Activated CD8-positive, alpha-beta memory T cell treated with anti-CD3 and anti-CD28 coated beads for 48 hours (primary cell): ENCODE data around the gene PREB.
"Not testable (repeated sequence)": the region's sequence is repeated elsewhere in the genome, so short reads cannot be mapped to it uniquely, and the experiment has no call there.

Experiments used
- DNase-seq, 3 experiments: peaks; one replicate each; pipeline ENCODE4 v3.0.0-alpha.2; 2020; ENCODE audit warnings: low read depth in 2 of 3, low spot score in 2 of 3

PREB gene

GRCh38 chr2:27133905-27134780 is at the start of gene PREB:
PREB (minus strand) TSS chr2:27134636; CDS start chr2:27134421, 215 bp downstream.
- DNase-seq, result peak; percentile 96 to 99 (median 98)

- no peak for DNase-seq
These were observed 49.7 kb upstream of the PREB start for GRCh38 chr2:27184115-27184514.

- DNase-seq, result no peak
These were observed 47.9 kb upstream of the PREB start for GRCh38 chr2:27182346-27182745.

GRCh38 chr2:27179344-27180000 is 45.0 kb upstream of the PREB start:
- DNase-seq, result no peak

- DNase-seq, result no peak
These were observed 44.0 kb upstream of the PREB start for GRCh38 chr2:27178469-27178868.

- no peak for DNase-seq
These were observed 43.3 kb upstream of the PREB start for GRCh38 chr2:27177441-27178351.

GRCh38 chr2:27175781-27176180 is 41.3 kb upstream of the PREB start:
- DNase-seq, result not testable (repeated sequence)

- DNase-seq, result no peak
These were observed 40.9 kb upstream of the PREB start for GRCh38 chr2:27175330-27175729.

GRCh38 chr2:27174638-27175037 is 40.2 kb upstream of the PREB start:
- DNase-seq, result no peak

GRCh38 chr2:27171351-27171848 is 37.0 kb upstream of the PREB start:
- no peak for DNase-seq

- no peak for DNase-seq
These were observed 36.3 kb upstream of the PREB start for GRCh38 chr2:27170581-27171337.

- no peak for DNase-seq
These were observed 30.7 kb upstream of the PREB start for GRCh38 chr2:27164960-27165763.

- no peak for DNase-seq
These were observed 28.0 kb upstream of the PREB start for GRCh38 chr2:27162151-27163121.

GRCh38 chr2:27160191-27160590 is 25.8 kb upstream of the PREB start:
- DNase-seq, result no peak

- DNase-seq, result no peak
These were observed 24.8 kb upstream of the PREB start for GRCh38 chr2:27159271-27159670.

- no peak for DNase-seq
These were observed 24.0 kb upstream of the PREB start for GRCh38 chr2:27158468-27158867.

GRCh38 chr2:27155069-27155520 is 20.7 kb upstream of the PREB start:
- no peak for DNase-seq

GRCh38 chr2:27154488-27154887 is 20.1 kb upstream of the PREB start:
- no peak for DNase-seq
